GM23338 (cell line): Measurements from ENCODE around the gene DELE1. TPM values are rescaled to one million over a fixed set of nuclear protein-coding genes. Genes with fewer than 3 reads are reported as not detected.
A peak's percentile ranks its signal among the peaks of the same experiment; 100 is the strongest.

Experiments
- ATAC-seq: fragments of 200-7000 bp; cut with Tn5 transposase; 3 replicates; pipeline ENCODE4 v1.9.1; 2020
- DNase-seq: peaks from one replicate; pipeline ENCODE4 v3.0.0-alpha.2; 2015; ENCODE audit warnings: low spot score
- H2AFZ ChIP-seq: fragments of 200-600 bp; sonication (generic); 2 replicates; pipeline ENCODE4 v1.8.0; 2016; ENCODE audit warnings: antibody characterized with exemption, mild to moderate bottlenecking, moderate library complexity
- H3F3A ChIP-seq: fragments of 200-600 bp; sonication (generic); replicated peaks from 2 replicates; pipeline ENCODE4 v1.8.0; 2017; ENCODE audit warnings: antibody characterized with exemption, mixed run types, low read depth
- H3K27ac ChIP-seq: fragments of 200-600 bp; sonication (generic); 2 replicates; pipeline ENCODE4 v1.6.1; 2016; ENCODE audit warnings: low read depth
- H3K27me3 ChIP-seq: fragments of 200-600 bp; sonication (generic); 2 replicates; pipeline ENCODE4 v1.8.0; 2016; ENCODE audit warnings: mild to moderate bottlenecking, mixed run types, moderate library complexity; ENCODE audit not compliant: insufficient read depth
- H3K36me3 ChIP-seq: fragments of 200-600 bp; sonication (generic); 2 replicates; pipeline ENCODE4 v1.8.0; 2016; ENCODE audit warnings: mild to moderate bottlenecking; ENCODE audit not compliant: insufficient read depth
- H3K4me1 ChIP-seq: fragments of 200-600 bp; sonication (generic); 2 replicates; pipeline ENCODE4 v1.8.0; 2016; ENCODE audit warnings: mild to moderate bottlenecking, moderate library complexity; ENCODE audit not compliant: insufficient read depth
- H3K4me2 ChIP-seq: fragments of 200-600 bp; sonication (generic); 2 replicates; pipeline ENCODE4 v1.7.1; 2017; ENCODE audit warnings: mixed run types
- H3K4me3 ChIP-seq: fragments of 200-600 bp; sonication (generic); 2 replicates; pipeline ENCODE4 v1.6.1; 2016; ENCODE audit warnings: mixed run types
- H3K79me2 ChIP-seq: fragments of 200-600 bp; sonication (generic); replicated peaks from 2 replicates; pipeline ENCODE4 v1.8.0; 2017; ENCODE audit warnings: mild to moderate bottlenecking; ENCODE audit not compliant: insufficient read depth
- H3K9me2 ChIP-seq: fragments of 200-600 bp; sonication (generic); 2 replicates; pipeline ENCODE4 v1.8.0; 2017; ENCODE audit not compliant: insufficient read depth
- H4K20me1 ChIP-seq: fragments of 200-600 bp; sonication (generic); replicated peaks from 2 replicates; pipeline ENCODE4 v1.8.0; 2017; ENCODE audit warnings: mild to moderate bottlenecking; ENCODE audit not compliant: insufficient read depth
- H3K27ac Mint-ChIP-seq: 2 replicates; pipeline ENCODE4 v1.8.0; 2020; ENCODE audit warnings: inconsistent platforms, mild to moderate bottlenecking, moderate library complexity, mixed read lengths
- H3K27me3 Mint-ChIP-seq: 3 replicates; pipeline ENCODE4 v1.8.0; 2022; ENCODE audit warnings: low read depth, mild to moderate bottlenecking, moderate library complexity, mixed read lengths, inconsistent platforms; ENCODE audit not compliant: insufficient read depth, poor library complexity
- H3K36me3 Mint-ChIP-seq: 3 replicates; pipeline ENCODE4 v1.8.0; 2021; ENCODE audit warnings: low read depth, mild to moderate bottlenecking, inconsistent platforms, moderate library complexity, mixed read lengths
- H3K4me1 Mint-ChIP-seq: 3 replicates; pipeline ENCODE4 v1.8.0; 2020; ENCODE audit warnings: mild to moderate bottlenecking, inconsistent platforms, mixed read lengths
- H3K4me3 Mint-ChIP-seq: 3 replicates; pipeline ENCODE4 v1.8.0; 2021; ENCODE audit warnings: moderate library complexity, mild to moderate bottlenecking, inconsistent platforms, mixed read lengths
- H3K9me3 Mint-ChIP-seq: 3 replicates; pipeline ENCODE4 v1.8.0; 2020; ENCODE audit warnings: moderate library complexity, mild to moderate bottlenecking, inconsistent platforms, mixed read lengths
- CREB1 ChIP-seq: fragments of 250-450 bp; sonication (Bioruptor Pico); IDR thresholded peaks from 2 replicates; pipeline ENCODE4 v1.5.0; 2020; ENCODE audit warnings: low read depth, mild to moderate bottlenecking, moderate library complexity
- EZH2 ChIP-seq: fragments of 200-600 bp; sonication (generic); IDR thresholded peaks from one replicate; pipeline ENCODE4 v1.8.0; 2017; ENCODE audit warnings: antibody characterized with exemption, mild to moderate bottlenecking, low read depth; ENCODE audit not compliant: unreplicated experiment
- EZH2phosphoT487 ChIP-seq: fragments of 200-600 bp; sonication (generic); IDR thresholded peaks from one replicate; pipeline ENCODE4 v1.8.1; 2018; ENCODE audit warnings: antibody characterized with exemption; ENCODE audit not compliant: unreplicated experiment
- JUNB ChIP-seq: IDR thresholded peaks from one replicate; pipeline ENCODE4 v1.6.1; 2016; ENCODE audit warnings: antibody characterized with exemption; ENCODE audit not compliant: unreplicated experiment
- NANOG ChIP-seq: IDR thresholded peaks from 2 replicates; pipeline ENCODE4 v1.6.1; 2016; ENCODE audit warnings: antibody characterized with exemption, borderline replicate concordance
- POLR2AphosphoS5 ChIP-seq: IDR thresholded peaks from 2 replicates; pipeline ENCODE4 v1.6.1; 2016; ENCODE audit warnings: antibody characterized with exemption, low read depth
- STAT1 ChIP-seq: IDR thresholded peaks from one replicate; pipeline ENCODE4 v1.6.1; 2016; ENCODE audit warnings: antibody characterized with exemption; ENCODE audit not compliant: unreplicated experiment
- ZNF114 ChIP-seq: fragments of 250-450 bp; sonication (Bioruptor Pico); IDR thresholded peaks from 2 replicates; pipeline ENCODE4 v1.5.0; 2020; ENCODE audit warnings: mild to moderate bottlenecking, moderate library complexity
- ZNF331 ChIP-seq: fragments of 250-450 bp; sonication (Bioruptor Pico); IDR thresholded peaks from 2 replicates; pipeline ENCODE4 v1.5.0; 2020; ENCODE audit warnings: low read depth, mild to moderate bottlenecking, moderate library complexity
- polyA plus RNA-seq: library from polyadenylated mRNA; unstranded; fragments of >200 nt; fragmentation: Nextera tagmentation; extraction: Ambion mirVana; gene quantifications from 2 replicates; pipeline ENCODE4 v1.2.1, GENCODE V29; 2016
- total RNA-seq: library from RNA; depleted of rRNA; stranded (reverse); fragments of >200 nt; shearing (Covaris generic); gene quantifications from 2 replicates; pipeline ENCODE4 v1.2.3, GENCODE V29; 2014
- TF ChIP-seq, protein P1 (sequence below): IDR thresholded peaks from 2 replicates; pipeline ENCODE4 v1.6.1; 2016; ENCODE audit warnings: antibody characterized with exemption
- TF ChIP-seq, protein P2 (sequence below): IDR thresholded peaks from one replicate; pipeline ENCODE4 v1.6.1; 2018; ENCODE audit warnings: antibody characterized with exemption; ENCODE audit not compliant: unreplicated experiment
- TF ChIP-seq, protein P3 (sequence below), 2 experiments: fragments of 200-600 bp in 1 of 2; sonication (generic) in 1 of 2; conservative IDR thresholded peaks; 2 replicates each; pipeline versions ENCODE4 v1.5.1 to v1.6.1; 2016 to 2017; ENCODE audit warnings: antibody characterized with exemption in 2 of 2, low read depth in 2 of 2, mild to moderate bottlenecking in 2 of 2, moderate library complexity in 1 of 2

DELE1 gene
- total and polyA plus RNA-seq, 2 experiments from 2014 or later, result 26.9 to 62.2 TPM

DNA sequence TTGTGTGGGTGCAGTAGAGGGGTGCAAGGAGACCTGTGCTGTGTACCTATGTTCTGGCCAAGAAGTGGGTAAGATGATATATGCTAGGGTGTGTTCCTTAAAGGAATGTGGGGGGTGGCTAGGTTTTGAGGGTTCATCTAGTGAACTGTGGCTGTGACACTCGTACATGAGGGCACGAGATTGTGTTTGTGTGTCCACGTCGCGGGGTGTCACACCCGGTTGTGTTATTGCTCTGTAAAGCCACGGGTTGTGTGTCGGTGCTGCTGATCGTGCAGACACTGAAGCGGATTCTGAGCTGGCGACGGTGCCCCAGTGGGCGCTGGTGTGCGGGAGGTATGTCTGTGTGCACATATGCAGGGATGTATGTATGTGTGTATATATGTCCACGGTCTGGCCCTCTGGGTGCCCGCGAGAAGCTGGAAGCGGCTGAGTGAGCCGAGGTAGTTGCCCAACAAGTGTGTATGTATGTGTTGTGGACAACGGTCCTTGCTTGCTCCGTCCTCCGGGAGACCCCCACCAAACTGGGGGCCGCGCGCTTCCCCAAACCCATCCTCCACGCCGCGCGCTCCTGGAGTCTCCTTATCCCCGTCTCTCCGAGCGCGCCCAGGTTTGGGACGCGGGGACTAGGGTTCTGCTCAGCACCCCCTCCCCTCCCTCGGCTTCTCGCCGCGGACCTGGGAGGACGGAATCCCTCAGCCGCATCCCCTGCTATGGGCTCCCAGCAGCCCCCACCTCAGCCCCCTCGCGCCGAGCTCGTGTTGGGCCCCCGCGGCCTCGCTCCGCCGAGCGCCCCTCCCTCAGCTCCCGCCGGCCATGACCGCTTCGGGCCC, 46.1 kb upstream of the DELE1 start:
- Histone ChIP-seq H3F3A (peaks cover 27% of the 10 kb centered on the region), H2AFZ (no peak overlapping the region), H3K4me1 (peaks cover 59% of the 10 kb centered on the region), H3K4me2 (peak overlapping the region; percentile 97), H3K79me2 (peaks cover 51% of the 10 kb centered on the region), H3K4me3 (peak overlapping the region; percentile 98), H3K9me2 (no peaks in the 10 kb centered on the region), H3K27ac (peak overlapping the region; percentile 98), H4K20me1 (0 out of 2 replicates have a peak, but pooled peaks cover 14% of the 10 kb centered on the region), H3K27me3 (no peaks in the 10 kb centered on the region), H3K36me3 (no peaks in the 10 kb centered on the region)
- TF ChIP-seq, protein P1, sequence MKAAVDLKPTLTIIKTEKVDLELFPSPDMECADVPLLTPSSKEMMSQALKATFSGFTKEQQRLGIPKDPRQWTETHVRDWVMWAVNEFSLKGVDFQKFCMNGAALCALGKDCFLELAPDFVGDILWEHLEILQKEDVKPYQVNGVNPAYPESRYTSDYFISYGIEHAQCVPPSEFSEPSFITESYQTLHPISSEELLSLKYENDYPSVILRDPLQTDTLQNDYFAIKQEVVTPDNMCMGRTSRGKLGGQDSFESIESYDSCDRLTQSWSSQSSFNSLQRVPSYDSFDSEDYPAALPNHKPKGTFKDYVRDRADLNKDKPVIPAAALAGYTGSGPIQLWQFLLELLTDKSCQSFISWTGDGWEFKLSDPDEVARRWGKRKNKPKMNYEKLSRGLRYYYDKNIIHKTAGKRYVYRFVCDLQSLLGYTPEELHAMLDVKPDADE, result no peak
- TF ChIP-seq POLR2AphosphoS5, result peak; percentile 34; the same call in 1 of the 2 replicates
- Mint-ChIP-seq H3K4me1 (peaks cover 59% of the 10 kb centered on the region), H3K9me3 (no peaks in the 10 kb centered on the region), H3K4me3 (peak overlapping the region; percentile 96), H3K27me3 (peaks cover 29% of the 10 kb centered on the region), H3K27ac (peak overlapping the region; percentile 93), H3K36me3 (peaks cover 14% of the 10 kb centered on the region)
- ATAC-seq, result no peak
- no peak for DNase-seq

DNA sequence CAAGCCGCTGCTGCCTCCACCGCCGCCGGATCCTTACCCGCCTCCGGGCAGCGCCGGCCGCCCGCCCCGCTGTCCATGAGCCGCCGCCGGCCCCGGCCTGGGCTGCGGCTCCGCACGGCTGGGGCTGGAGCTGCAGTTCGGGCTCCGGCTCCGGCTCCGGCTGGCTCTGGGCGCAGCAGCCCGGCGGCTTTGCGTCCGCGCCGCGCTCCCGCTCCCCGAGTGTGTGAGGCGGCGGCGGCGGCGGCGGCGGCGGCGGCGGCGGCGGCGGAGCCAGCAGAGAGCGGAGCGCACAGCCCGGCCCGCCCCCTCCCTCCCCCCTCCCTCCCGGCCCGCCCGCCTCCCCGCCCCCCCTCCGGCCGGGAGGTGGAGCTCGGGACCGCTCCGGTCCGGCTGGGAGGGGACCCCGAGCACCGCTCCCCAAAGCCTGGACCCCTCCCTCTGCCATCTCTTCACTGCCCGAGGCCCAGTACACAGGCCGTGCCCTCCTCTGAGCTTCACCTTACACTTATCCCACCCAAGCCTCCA, 45.4 kb upstream of the DELE1 start, which contains the start of gene PCDH1:
Gene PCDH1, minus strand, starts transcription at position 225 of the 525 bp plus-strand sequence. Its CDS starts 148 bp downstream, at position 77.
- peak within 1 kb of the TSS; percentile 100 for H3K4me2 ChIP-seq
- H4K20me1 ChIP-seq, result 0 out of 2 replicates have a peak, but pooled peaks cover 14% of the 10 kb centered on the region
- Mint-ChIP-seq H3K4me1 (peaks cover 57% of the 10 kb centered on the region), H3K36me3 (peaks cover 14% of the 10 kb centered on the region), H3K4me3 (peak within 1 kb of the TSS; percentile 96), H3K9me3 (no peaks in the 10 kb centered on the region), H3K27ac (peak within 1 kb of the TSS; percentile 96), H3K27me3 (peaks cover 26% of the 10 kb centered on the region)
- H3F3A ChIP-seq, result peaks cover 27% of the 10 kb centered on the region
- no peaks in the 10 kb centered on the region for H3K27me3 ChIP-seq
- H2AFZ ChIP-seq, result peak within 1 kb of the TSS; percentile 87; the same call in 1 of the 2 replicates
- no peaks in the 10 kb centered on the region for H3K9me2 ChIP-seq
- DNase-seq (no peak), ATAC-seq (peak; percentile 15)
- H3K36me3 ChIP-seq, result no peaks in the 10 kb centered on the region
- peak within 1 kb of the TSS; percentile 98 for H3K4me3 ChIP-seq
- peak within 1 kb of the TSS; percentile 98 for H3K27ac ChIP-seq
- peaks cover 63% of the 10 kb centered on the region for H3K4me1 ChIP-seq
- peaks cover 47% of the 10 kb centered on the region for H3K79me2 ChIP-seq
- TF ChIP-seq CREB1, result no peak
- TF ChIP-seq EZH2, result no peak
- TF ChIP-seq ZNF114 (CRISPR knock-in tag), result no peak
- TF ChIP-seq POLR2AphosphoS5, result no peak
- TF ChIP-seq STAT1, result no peak
- TF ChIP-seq, protein P1, result no peak
- no peak for TF ChIP-seq NANOG
- no peak for TF ChIP-seq ZNF331 (CRISPR knock-in tag)
- TF ChIP-seq EZH2phosphoT487, result no peak
- TF ChIP-seq JUNB, result no peak
- TF ChIP-seq, protein P2, sequence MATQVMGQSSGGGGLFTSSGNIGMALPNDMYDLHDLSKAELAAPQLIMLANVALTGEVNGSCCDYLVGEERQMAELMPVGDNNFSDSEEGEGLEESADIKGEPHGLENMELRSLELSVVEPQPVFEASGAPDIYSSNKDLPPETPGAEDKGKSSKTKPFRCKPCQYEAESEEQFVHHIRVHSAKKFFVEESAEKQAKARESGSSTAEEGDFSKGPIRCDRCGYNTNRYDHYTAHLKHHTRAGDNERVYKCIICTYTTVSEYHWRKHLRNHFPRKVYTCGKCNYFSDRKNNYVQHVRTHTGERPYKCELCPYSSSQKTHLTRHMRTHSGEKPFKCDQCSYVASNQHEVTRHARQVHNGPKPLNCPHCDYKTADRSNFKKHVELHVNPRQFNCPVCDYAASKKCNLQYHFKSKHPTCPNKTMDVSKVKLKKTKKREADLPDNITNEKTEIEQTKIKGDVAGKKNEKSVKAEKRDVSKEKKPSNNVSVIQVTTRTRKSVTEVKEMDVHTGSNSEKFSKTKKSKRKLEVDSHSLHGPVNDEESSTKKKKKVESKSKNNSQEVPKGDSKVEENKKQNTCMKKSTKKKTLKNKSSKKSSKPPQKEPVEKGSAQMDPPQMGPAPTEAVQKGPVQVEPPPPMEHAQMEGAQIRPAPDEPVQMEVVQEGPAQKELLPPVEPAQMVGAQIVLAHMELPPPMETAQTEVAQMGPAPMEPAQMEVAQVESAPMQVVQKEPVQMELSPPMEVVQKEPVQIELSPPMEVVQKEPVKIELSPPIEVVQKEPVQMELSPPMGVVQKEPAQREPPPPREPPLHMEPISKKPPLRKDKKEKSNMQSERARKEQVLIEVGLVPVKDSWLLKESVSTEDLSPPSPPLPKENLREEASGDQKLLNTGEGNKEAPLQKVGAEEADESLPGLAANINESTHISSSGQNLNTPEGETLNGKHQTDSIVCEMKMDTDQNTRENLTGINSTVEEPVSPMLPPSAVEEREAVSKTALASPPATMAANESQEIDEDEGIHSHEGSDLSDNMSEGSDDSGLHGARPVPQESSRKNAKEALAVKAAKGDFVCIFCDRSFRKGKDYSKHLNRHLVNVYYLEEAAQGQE, result no peak
- TF ChIP-seq, protein P3, sequence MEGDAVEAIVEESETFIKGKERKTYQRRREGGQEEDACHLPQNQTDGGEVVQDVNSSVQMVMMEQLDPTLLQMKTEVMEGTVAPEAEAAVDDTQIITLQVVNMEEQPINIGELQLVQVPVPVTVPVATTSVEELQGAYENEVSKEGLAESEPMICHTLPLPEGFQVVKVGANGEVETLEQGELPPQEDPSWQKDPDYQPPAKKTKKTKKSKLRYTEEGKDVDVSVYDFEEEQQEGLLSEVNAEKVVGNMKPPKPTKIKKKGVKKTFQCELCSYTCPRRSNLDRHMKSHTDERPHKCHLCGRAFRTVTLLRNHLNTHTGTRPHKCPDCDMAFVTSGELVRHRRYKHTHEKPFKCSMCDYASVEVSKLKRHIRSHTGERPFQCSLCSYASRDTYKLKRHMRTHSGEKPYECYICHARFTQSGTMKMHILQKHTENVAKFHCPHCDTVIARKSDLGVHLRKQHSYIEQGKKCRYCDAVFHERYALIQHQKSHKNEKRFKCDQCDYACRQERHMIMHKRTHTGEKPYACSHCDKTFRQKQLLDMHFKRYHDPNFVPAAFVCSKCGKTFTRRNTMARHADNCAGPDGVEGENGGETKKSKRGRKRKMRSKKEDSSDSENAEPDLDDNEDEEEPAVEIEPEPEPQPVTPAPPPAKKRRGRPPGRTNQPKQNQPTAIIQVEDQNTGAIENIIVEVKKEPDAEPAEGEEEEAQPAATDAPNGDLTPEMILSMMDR (conservative IDR thresholded peaks at IDR 0.05; ENCODE audit: low read depth in 2 of 2), result no peak
